Right atrium auricular region (tissue), 2 donors: ENCODE results near the gene RET. TPM values are rescaled to one million over a fixed set of nuclear protein-coding genes. Genes with fewer than 3 reads are reported as not detected.
A peak's percentile ranks its signal among the peaks of the same experiment; 100 is the strongest.

Experiments used
- DNase-seq: peaks from one replicate; pipeline ENCODE4 v3.0.0-alpha.2; 2019; ENCODE audit warnings: low spot score
- H3K27ac ChIP-seq, 2 donors: fragments of 200-600 bp; sonication (generic); 1 replicate in 1 of 2; 2 replicates in 1 of 2; pipeline ENCODE4 v1.5.1; 2016 to 2019
- H3K27me3 ChIP-seq, 2 donors: fragments of 200-600 bp; sonication (generic); one replicate each; pipeline versions ENCODE4 v1.5.1 to v1.6.0; 2017 to 2019
- H3K36me3 ChIP-seq: fragments of 200-600 bp; sonication (generic); one replicate; pipeline ENCODE4 v1.5.1; 2016
- H3K4me1 ChIP-seq, 2 donors: fragments of 200-600 bp; sonication (generic); one replicate each; pipeline versions ENCODE4 v1.5.1 to v1.6.0; 2017 to 2019
- H3K4me3 ChIP-seq, 2 donors: fragments of 200-600 bp; sonication (generic); 1 replicate in 1 of 2; 2 replicates in 1 of 2; pipeline ENCODE4 v1.5.1; 2017 to 2019; ENCODE audit warnings: mild to moderate bottlenecking in 1 of 2, moderate library complexity in 1 of 2
- H3K9me3 ChIP-seq, 2 donors: fragments of 200-600 bp; sonication (generic); one replicate each; pipeline ENCODE4 v1.5.1; 2019
- CTCF ChIP-seq, 2 donors: fragments of 200-600 bp; sonication (generic); IDR thresholded peaks; one replicate each; pipeline ENCODE4 v1.5.1; 2019; ENCODE audit warnings: antibody characterized with exemption in 2 of 2
- total RNA-seq, 2 donors: library from RNA; depleted of rRNA; stranded (reverse); fragments of >200 nt; gene quantifications; one replicate each; pipeline ENCODE4 v1.1.0, GENCODE V29; 2016

Gene RET
- total RNA-seq, 2 donors from 2014 or later: 0.12 to 0.44 TPM

GRCh38 chr10:43128331-43128730, 51.5 kb downstream of the RET start:
- H3K27me3 ChIP-seq: no peaks in the 10 kb centered on the region
- TF ChIP-seq CTCF (IDR thresholded peaks at IDR 0.05): no peak
- no peaks in the 10 kb centered on the region for H3K9me3 ChIP-seq
- H3K4me1 ChIP-seq: no peaks in the 10 kb centered on the region
- no peak for DNase-seq
- no peak overlapping the region for H3K4me3 ChIP-seq
- no peak overlapping the region for H3K27ac ChIP-seq
- H3K36me3 ChIP-seq: no peaks in the 10 kb centered on the region

- DNase-seq: peak; percentile 54
- Histone ChIP-seq H3K4me1 (no peaks in the 10 kb centered on the region), H3K27ac (no peak overlapping the region)
These were observed 52.3 kb downstream of the RET start for GRCh38 chr10:43128958-43129706.

GRCh38 chr10:43130770-43131171, 53.9 kb downstream of the RET start:
- TF ChIP-seq CTCF (IDR thresholded peaks at IDR 0.05): no peak
- H3K27ac ChIP-seq: no peak overlapping the region
- H3K36me3 ChIP-seq: no peaks in the 10 kb centered on the region
- H3K4me3 ChIP-seq: no peak overlapping the region
- no peaks in the 10 kb centered on the region for H3K27me3 ChIP-seq
- H3K9me3 ChIP-seq: no peaks in the 10 kb centered on the region
- H3K4me1 ChIP-seq: no peaks in the 10 kb centered on the region
- peak; percentile 42 for DNase-seq

More at GRCh38 chr10:43128958-43129706, 52.3 kb downstream of the RET start:
- TF ChIP-seq CTCF (IDR thresholded peaks at IDR 0.05): no peak
- Histone ChIP-seq H3K9me3 (no peaks in the 10 kb centered on the region), H3K4me3 (no peak overlapping the region), H3K36me3 (no peaks in the 10 kb centered on the region), H3K27me3 (no peaks in the 10 kb centered on the region)

GRCh38 chr10:43131256-43131655, 54.4 kb downstream of the RET start:
- no peak for TF ChIP-seq CTCF (IDR thresholded peaks at IDR 0.05)
- DNase-seq: peak; percentile 47
- Histone ChIP-seq H3K9me3 (no peaks in the 10 kb centered on the region), H3K4me1 (no peaks in the 10 kb centered on the region), H3K4me3 (no peak overlapping the region), H3K36me3 (no peaks in the 10 kb centered on the region), H3K27me3 (no peaks in the 10 kb centered on the region), H3K27ac (no peak overlapping the region)

- peak; percentile 16 for DNase-seq
- no peaks in the 10 kb centered on the region for H3K9me3 ChIP-seq
- H3K36me3 ChIP-seq: no peaks in the 10 kb centered on the region
- H3K27ac ChIP-seq: no peak overlapping the region
- H3K4me3 ChIP-seq: no peak overlapping the region
- TF ChIP-seq CTCF (IDR thresholded peaks at IDR 0.05): no peak
- peaks cover 0 to 6% of the 10 kb centered on the region in 2 donors for H3K4me1 ChIP-seq
- H3K27me3 ChIP-seq: no peaks in the 10 kb centered on the region
These were observed 55.0 kb downstream of the RET start for GRCh38 chr10:43131906-43132305.
